Endodermal cell (in vitro differentiated cells): ENCODE results near the gene MINDY4. TPM values are rescaled to one million over a fixed set of nuclear protein-coding genes. Genes with fewer than 3 reads are reported as not detected.
A peak's percentile ranks its signal among the peaks of the same experiment; 100 is the strongest.

Experiments used
- DNase-seq: peaks from one replicate; pipeline ENCODE4 v3.0.0-alpha.2; 2017
- H3K27ac ChIP-seq: 2 replicates; pipeline ENCODE4 v1.5.1; 2013; ENCODE audit warnings: mild to moderate bottlenecking, low read depth, low read length, moderate library complexity
- H3K27me3 ChIP-seq: 2 replicates; pipeline ENCODE4 v1.6.1; 2013; ENCODE audit warnings: mild to moderate bottlenecking, low read length, moderate library complexity; ENCODE audit not compliant: insufficient read depth, control insufficient read depth, poor library complexity, severe bottlenecking
- H3K36me3 ChIP-seq: 2 replicates; pipeline ENCODE4 v1.7.0; 2013; ENCODE audit warnings: mild to moderate bottlenecking, low read length, moderate library complexity; ENCODE audit not compliant: control insufficient read depth, insufficient read depth
- H3K4me1 ChIP-seq: one replicate; pipeline ENCODE4 v1.7.0; 2013; ENCODE audit warnings: low read length; ENCODE audit not compliant: control insufficient read depth, insufficient read depth
- H3K4me3 ChIP-seq: 2 replicates; pipeline ENCODE4 v1.5.1; 2013; ENCODE audit warnings: mild to moderate bottlenecking, low read length, moderate library complexity
- H3K9ac ChIP-seq: 2 replicates; pipeline ENCODE4 v1.6.1; 2013; ENCODE audit warnings: mild to moderate bottlenecking, low read length, moderate library complexity; ENCODE audit not compliant: poor library complexity, severe bottlenecking; ENCODE audit errors: extremely low read depth
- H3K9me3 ChIP-seq: 2 replicates; pipeline ENCODE4 v1.6.1; 2013; ENCODE audit warnings: mild to moderate bottlenecking, low read length, moderate library complexity; ENCODE audit not compliant: control insufficient read depth
- H3K27ac Mint-ChIP-seq: 2 replicates; pipeline ENCODE4 v1.8.0; 2020; ENCODE audit warnings: mixed read lengths
- H3K27me3 Mint-ChIP-seq: 2 replicates; pipeline ENCODE4 v1.8.0; 2021; ENCODE audit warnings: mild to moderate bottlenecking, mixed read lengths; ENCODE audit not compliant: insufficient read depth
- H3K36me3 Mint-ChIP-seq: 2 replicates; pipeline ENCODE4 v1.8.0; 2020; ENCODE audit warnings: low read depth, mixed read lengths
- H3K4me1 Mint-ChIP-seq: 2 replicates; pipeline ENCODE4 v1.8.0; 2020; ENCODE audit warnings: mixed read lengths
- H3K4me3 Mint-ChIP-seq: 2 replicates; pipeline ENCODE4 v1.8.0; 2020; ENCODE audit warnings: mild to moderate bottlenecking, moderate library complexity, mixed read lengths
- H3K9me3 Mint-ChIP-seq: 2 replicates; pipeline ENCODE4 v1.8.0; 2020; ENCODE audit warnings: mild to moderate bottlenecking, mixed read lengths
- CTCF ChIP-seq: fragments of 200-600 bp; sonication (generic); conservative IDR thresholded peaks from 2 replicates; pipeline ENCODE4 v1.5.0; 2021; ENCODE audit warnings: antibody characterized with exemption, mild to moderate bottlenecking
- WGBS, 2 experiments: methylation state at CpG; one replicate each; pipeline versions ENCODE4 v1.1.5 to v1.1.7; 2013; ENCODE audit warnings: missing lambda C conversion rate in 2 of 2, mixed read lengths in 1 of 2; ENCODE audit not compliant: insufficient coverage in 1 of 2, insufficient read length in 1 of 2; 5-methylcytosine and 5-hydroxymethylcytosine counted together
- total RNA-seq, 2 donors: library from RNA; stranded (reverse); fragmentation: NEBNext Ultra II Directional in 1 of 2; extraction: Animal tissue kit (Norgen Biotek cat#: 25700) in 1 of 2; gene quantifications; 2 replicates in 1 of 2; 3 replicates in 1 of 2; pipeline ENCODE4 v1.2.1, GENCODE V29; 2021

MINDY4 gene
- total RNA-seq, 2 donors from 2014 or later = 7.2 to 8.1 TPM

GRCh38 chr7:30755384-30756154, 15.6 kb upstream of the MINDY4 start:
- H3K27ac Mint-ChIP-seq = no peak overlapping the region
- H3K27me3 Mint-ChIP-seq = no peaks in the 10 kb centered on the region
- Histone ChIP-seq H3K36me3 (no peaks in the 10 kb centered on the region), H3K27me3 (no peaks in the 10 kb centered on the region), H3K27ac (no peak overlapping the region), H3K4me3 (no peak overlapping the region), H3K4me1 (no peaks in the 10 kb centered on the region), H3K9ac (no peak overlapping the region), H3K9me3 (peaks cover under 1% of the 10 kb centered on the region)
- 94% methylated on average over 22 of the region's 22 CpGs; no CpG with 5 or more reads in 1 of the 2 experiments for WGBS, 2 experiments
- no peaks in the 10 kb centered on the region for H3K9me3 Mint-ChIP-seq
- no peaks in the 10 kb centered on the region for H3K36me3 Mint-ChIP-seq
- H3K4me1 Mint-ChIP-seq = no peaks in the 10 kb centered on the region
- no peak overlapping the region for H3K4me3 Mint-ChIP-seq
- peak; percentile 35 for DNase-seq
- TF ChIP-seq CTCF = peak; percentile 42

- no peak overlapping the region for H3K27ac ChIP-seq
- no peak overlapping the region for H3K4me3 ChIP-seq
- Mint-ChIP-seq H3K27ac (no peak overlapping the region), H3K9me3 (no peaks in the 10 kb centered on the region), H3K4me3 (no peak overlapping the region), H3K4me1 (peaks cover 17% of the 10 kb centered on the region), H3K27me3 (peaks cover 4% of the 10 kb centered on the region), H3K36me3 (no peaks in the 10 kb centered on the region)
- no peaks in the 10 kb centered on the region for H3K9me3 ChIP-seq
- peak; percentile 23 for DNase-seq
- H3K9ac ChIP-seq = no peak overlapping the region
- no peaks in the 10 kb centered on the region for H3K27me3 ChIP-seq
- peaks cover 4% of the 10 kb centered on the region for H3K4me1 ChIP-seq
- WGBS, 2 experiments = 75 to 100% methylated on average over 1 to 6 of the region's 6 CpGs
- TF ChIP-seq CTCF = no peak
- no peaks in the 10 kb centered on the region for H3K36me3 ChIP-seq
Observed at GRCh38 chr7:30757342-30757692, 13.9 kb upstream of the MINDY4 start.

- no peaks in the 10 kb centered on the region for H3K36me3 Mint-ChIP-seq
- no peak for TF ChIP-seq CTCF
- H3K4me3 Mint-ChIP-seq = no peak overlapping the region
- peak overlapping the region; percentile 22 for H3K27ac Mint-ChIP-seq
- no peaks in the 10 kb centered on the region for H3K36me3 ChIP-seq
- peaks cover 4% of the 10 kb centered on the region for H3K4me1 ChIP-seq
- no peak overlapping the region for H3K27ac ChIP-seq
- no peak for DNase-seq
- H3K9me3 Mint-ChIP-seq = no peaks in the 10 kb centered on the region
- H3K4me3 ChIP-seq = no peak overlapping the region
- H3K27me3 ChIP-seq = no peaks in the 10 kb centered on the region
- WGBS, 2 experiments = 94% methylated on average over 3 of the region's 3 CpGs; no CpG with 5 or more reads in 1 of the 2 experiments
- peaks cover 20% of the 10 kb centered on the region for H3K4me1 Mint-ChIP-seq
- H3K9me3 ChIP-seq = no peaks in the 10 kb centered on the region
- peaks cover 19% of the 10 kb centered on the region for H3K27me3 Mint-ChIP-seq
- H3K9ac ChIP-seq = no peak overlapping the region
Observed at GRCh38 chr7:30760514-30761213, 10.6 kb upstream of the MINDY4 start.
